Measurements from ENCODE around the gene ZMYND8. TPM values are rescaled to one million over a fixed set of nuclear protein-coding genes. Genes with fewer than 3 reads are reported as not detected.

The ZMYND8 gene
- total RNA-seq, 3 donors from 2014 or later (not counting 1 experiment from before 2014, with no cell fraction given), result 57.6 to 72.6 (median 69.8) TPM

GRCh38 chr20:47337413-47337812 lies 19.1 kb downstream of the ZMYND8 start:
- no peaks in the 10 kb centered on the region for H3K27me3 Mint-ChIP-seq (ENCODE audit: low read depth in 2 of 2)
- H3K4me1 Mint-ChIP-seq, result peaks cover 34 to 67% of the 10 kb centered on the region in 2 donors
- 97% methylated on average over 4 of the region's 7 CpGs for WGBS (ENCODE audit: insufficient coverage)
- no peak for DNase-seq
- Histone ChIP-seq H3K9me3 (ENCODE audit: control insufficient read depth, insufficient read depth, low read length) (no peaks in the 10 kb centered on the region), H3K4me1 (ENCODE audit: control insufficient read depth, insufficient read depth, low read length) (peaks cover 21% of the 10 kb centered on the region), H3K27ac (ENCODE audit: low read length) (no peak overlapping the region), H3K4me3 (ENCODE audit: low read length) (no peak overlapping the region), H3K36me3 (ENCODE audit: control insufficient read depth, insufficient read depth, low read length) (peaks cover 22% of the 10 kb centered on the region), H3K27me3 (ENCODE audit: control insufficient read depth, insufficient read depth, low read length) (no peaks in the 10 kb centered on the region)
- H3K36me3 Mint-ChIP-seq, result no peaks in the 10 kb centered on the region
- H3K4me3 Mint-ChIP-seq, result no peak overlapping the region
- no peak for ATAC-seq
- no peak overlapping the region for H3K27ac Mint-ChIP-seq
- no peak for TF ChIP-seq CTCF (IDR thresholded peaks at IDR 0.05)
- intact Hi-C loops (cut with micrococcal nuclease), result no loop called here
- H3K9me3 Mint-ChIP-seq, result no peaks in the 10 kb centered on the region

- Mint-ChIP-seq H3K4me1 (peaks cover 44 to 79% of the 10 kb centered on the region in 2 donors), H3K36me3 (no peaks in the 10 kb centered on the region), H3K27ac (peak overlapping the region; percentile 68 to 78), H3K27me3 (ENCODE audit: low read depth in 2 of 2) (no peaks in the 10 kb centered on the region), H3K4me3 (no peak overlapping the region), H3K9me3 (no peaks in the 10 kb centered on the region)
- peaks cover 31% of the 10 kb centered on the region for H3K36me3 ChIP-seq (ENCODE audit: control insufficient read depth, insufficient read depth, low read length)
- H3K27me3 ChIP-seq (ENCODE audit: control insufficient read depth, insufficient read depth, low read length), result no peaks in the 10 kb centered on the region
- no peak for TF ChIP-seq CTCF (IDR thresholded peaks at IDR 0.05)
- WGBS (ENCODE audit: insufficient coverage), result 93% methylated on average over 16 of the region's 17 CpGs
- no peaks in the 10 kb centered on the region for H3K9me3 ChIP-seq (ENCODE audit: control insufficient read depth, insufficient read depth, low read length)
- no peak overlapping the region for H3K27ac ChIP-seq (ENCODE audit: low read length)
- H3K4me1 ChIP-seq (ENCODE audit: control insufficient read depth, insufficient read depth, low read length), result peaks cover 21% of the 10 kb centered on the region
- ATAC-seq (no peak), DNase-seq (no peak)
- H3K4me3 ChIP-seq (ENCODE audit: low read length), result no peak overlapping the region
- intact Hi-C loops (cut with micrococcal nuclease), result no loop called here
Observed at GRCh38 chr20:47336129-47336754, 20.3 kb downstream of the ZMYND8 start.

- no peaks in the 10 kb centered on the region for H3K9me3 Mint-ChIP-seq
- H3K27ac Mint-ChIP-seq, result peak overlapping the region; percentile 68 to 78
- H3K36me3 ChIP-seq (ENCODE audit: control insufficient read depth, insufficient read depth, low read length), result peaks cover 28% of the 10 kb centered on the region
- H3K27me3 ChIP-seq (ENCODE audit: control insufficient read depth, insufficient read depth, low read length), result no peaks in the 10 kb centered on the region
- peaks cover 21% of the 10 kb centered on the region for H3K4me1 ChIP-seq (ENCODE audit: control insufficient read depth, insufficient read depth, low read length)
- no peaks in the 10 kb centered on the region for H3K27me3 Mint-ChIP-seq (ENCODE audit: low read depth in 2 of 2)
- 78% methylated on average over 7 of the region's 12 CpGs for WGBS (ENCODE audit: insufficient coverage)
- H3K4me1 Mint-ChIP-seq, result peaks cover 46 to 80% of the 10 kb centered on the region in 2 donors
- ATAC-seq (no peak), DNase-seq (no peak)
- no peaks in the 10 kb centered on the region for H3K9me3 ChIP-seq (ENCODE audit: control insufficient read depth, insufficient read depth, low read length)
- H3K36me3 Mint-ChIP-seq, result no peaks in the 10 kb centered on the region
- H3K4me3 Mint-ChIP-seq, result no peak overlapping the region
- no peak for TF ChIP-seq CTCF (IDR thresholded peaks at IDR 0.05)
- no peak overlapping the region for H3K27ac ChIP-seq (ENCODE audit: low read length)
- intact Hi-C loops (cut with micrococcal nuclease), result loop anchor here (2.0 kb wide), 1 partner anchor 15 kb away; no protein-coding TSS in a partner anchor
- no peak overlapping the region for H3K4me3 ChIP-seq (ENCODE audit: low read length)
Observed at GRCh38 chr20:47335251-47336128, 21.0 kb downstream of the ZMYND8 start.
